OCI-M2 (cell line): Measurements from ENCODE around the gene AFAP1L1.

Source experiments
- DNase-seq: peaks from one replicate; lab custom pipeline; 2025; ENCODE audit not compliant: unreplicated experiment; lab: John Stamatoyannopoulos, UW

Gene AFAP1L1

DNA sequence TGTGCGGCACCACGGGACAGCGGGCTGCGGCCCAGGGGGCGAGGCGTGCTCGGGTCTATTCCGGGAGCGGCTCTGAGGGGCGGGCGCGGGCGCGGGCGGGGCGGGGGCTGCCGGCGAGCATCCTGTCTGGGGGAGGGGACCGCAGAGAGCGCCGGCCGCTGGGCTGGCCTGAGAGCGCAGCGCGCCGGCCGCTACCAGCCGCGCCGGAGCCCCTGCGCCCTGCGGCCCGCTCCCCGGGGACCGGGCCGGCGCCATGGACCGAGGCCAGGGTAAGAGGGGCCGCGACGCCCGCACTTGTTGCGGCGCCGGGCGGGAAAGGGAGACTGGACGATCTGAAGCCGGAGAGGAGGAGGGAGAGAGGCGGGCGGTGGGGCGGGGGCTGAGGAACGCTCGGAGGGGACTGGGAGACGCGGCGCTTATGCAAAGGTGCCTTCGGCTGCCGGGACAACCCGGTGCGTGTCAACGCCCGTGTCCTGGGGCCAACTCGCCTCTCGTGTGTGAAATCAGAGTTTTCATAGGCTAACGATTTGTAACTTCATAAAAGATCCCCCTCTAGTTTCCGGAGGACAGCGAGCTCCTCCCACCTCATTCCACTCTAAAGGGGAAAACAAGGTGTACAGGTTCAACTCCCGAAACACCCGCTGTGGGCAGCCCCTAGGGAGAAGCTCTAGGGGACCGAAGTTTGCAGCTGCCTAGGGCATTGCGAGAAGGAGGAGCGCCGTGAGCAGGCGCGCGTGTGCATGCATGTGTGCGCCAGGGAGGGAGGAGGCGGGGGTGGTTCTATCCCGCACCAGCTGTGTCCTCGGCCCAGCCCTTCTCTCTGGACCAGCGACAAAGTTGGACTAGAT lies at the start of gene AFAP1L1:
AFAP1L1 (plus strand) TSS at position 144 of the 848 bp plus-strand sequence; CDS start at position 254, 110 bp downstream.
- DNase-seq: no peak

DNA sequence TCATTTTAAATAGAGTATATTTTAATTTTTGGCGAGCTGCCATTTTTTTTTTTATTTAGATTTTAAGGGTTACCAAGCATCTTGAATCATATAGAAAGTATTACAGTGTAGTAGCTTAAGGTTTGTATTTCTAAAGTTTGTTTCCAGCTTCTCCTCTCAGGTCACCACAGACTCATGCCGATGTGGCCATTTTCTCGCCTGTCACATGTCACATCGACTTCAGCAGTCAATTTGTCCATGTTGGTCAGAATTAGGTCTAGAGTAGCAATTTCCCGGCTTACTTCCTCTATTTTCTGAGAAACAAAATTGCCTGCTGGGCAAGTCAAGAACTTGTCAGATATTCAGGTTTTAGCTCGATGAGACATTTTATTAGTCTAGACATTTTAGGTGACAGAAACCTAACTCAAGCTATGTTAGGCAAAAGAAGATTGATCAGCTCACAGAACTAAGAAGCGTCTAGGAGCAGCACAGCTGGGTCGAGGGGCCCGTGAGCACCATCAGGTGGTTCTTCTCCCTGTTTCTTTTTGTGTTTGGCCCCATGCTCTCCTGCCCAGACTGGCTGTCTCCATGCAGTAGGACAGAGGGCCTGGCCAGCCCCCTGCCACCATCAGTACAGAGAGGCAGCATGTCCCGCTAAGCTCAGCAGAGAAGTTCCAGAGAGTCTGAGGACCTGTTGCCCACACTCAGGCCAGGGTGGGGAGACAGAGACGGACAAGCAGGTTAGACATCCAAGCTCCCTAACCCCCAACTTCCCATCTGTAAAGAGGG lies 48.4 kb upstream of the AFAP1L1 start:
- no peak for DNase-seq

DNA sequence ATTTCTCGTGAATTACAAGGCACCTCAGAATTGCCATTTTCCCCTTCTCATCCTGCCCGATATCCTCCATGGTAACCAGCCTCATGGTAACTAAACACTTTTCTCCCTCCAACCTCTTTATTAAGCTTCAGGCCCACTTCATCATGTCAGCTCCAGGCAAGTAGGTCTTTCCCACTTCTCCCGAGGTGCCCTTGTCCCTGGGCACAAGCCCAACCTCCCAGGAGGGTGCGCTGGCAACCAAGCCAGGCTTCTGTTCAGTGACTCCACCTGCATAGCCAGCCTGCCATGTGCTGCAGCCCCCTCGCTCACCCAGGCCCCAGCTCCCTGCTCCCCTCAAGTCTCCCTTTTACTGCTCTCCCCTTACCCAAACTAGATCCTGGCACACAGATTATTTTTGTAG lies 47.4 kb upstream of the AFAP1L1 start:
- no peak for DNase-seq

DNA sequence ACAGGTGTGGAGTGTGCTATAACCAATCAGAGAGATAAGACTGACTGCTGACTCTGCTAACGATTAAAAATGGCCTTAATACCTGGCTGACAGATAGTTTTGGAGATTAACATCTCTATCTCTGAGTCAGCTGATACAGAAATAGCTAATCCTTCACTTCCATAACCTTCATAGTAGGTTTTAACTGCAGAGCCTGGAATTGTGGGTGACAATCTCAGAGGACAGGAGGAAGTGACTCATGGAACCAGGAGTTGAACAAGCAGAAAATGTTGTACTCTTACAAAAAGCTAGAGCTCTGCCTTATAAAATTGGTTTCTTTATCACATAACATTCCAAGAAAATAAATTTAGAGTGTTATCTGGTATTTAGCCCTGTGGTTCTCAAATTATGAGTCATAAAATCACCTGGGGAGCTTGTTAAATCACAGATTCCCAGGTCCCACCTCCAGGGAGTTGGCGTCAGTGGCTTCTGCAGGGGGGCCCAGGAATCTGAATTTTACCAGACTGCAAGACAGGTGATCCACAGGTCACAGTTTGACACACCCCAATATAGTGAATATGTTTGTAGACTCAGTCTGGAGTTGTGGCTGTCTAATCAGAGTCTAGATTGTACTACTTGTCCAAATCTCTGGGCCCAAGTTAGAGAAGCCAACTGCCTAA lies 44.4 kb upstream of the AFAP1L1 start:
- no peak for DNase-seq

DNA sequence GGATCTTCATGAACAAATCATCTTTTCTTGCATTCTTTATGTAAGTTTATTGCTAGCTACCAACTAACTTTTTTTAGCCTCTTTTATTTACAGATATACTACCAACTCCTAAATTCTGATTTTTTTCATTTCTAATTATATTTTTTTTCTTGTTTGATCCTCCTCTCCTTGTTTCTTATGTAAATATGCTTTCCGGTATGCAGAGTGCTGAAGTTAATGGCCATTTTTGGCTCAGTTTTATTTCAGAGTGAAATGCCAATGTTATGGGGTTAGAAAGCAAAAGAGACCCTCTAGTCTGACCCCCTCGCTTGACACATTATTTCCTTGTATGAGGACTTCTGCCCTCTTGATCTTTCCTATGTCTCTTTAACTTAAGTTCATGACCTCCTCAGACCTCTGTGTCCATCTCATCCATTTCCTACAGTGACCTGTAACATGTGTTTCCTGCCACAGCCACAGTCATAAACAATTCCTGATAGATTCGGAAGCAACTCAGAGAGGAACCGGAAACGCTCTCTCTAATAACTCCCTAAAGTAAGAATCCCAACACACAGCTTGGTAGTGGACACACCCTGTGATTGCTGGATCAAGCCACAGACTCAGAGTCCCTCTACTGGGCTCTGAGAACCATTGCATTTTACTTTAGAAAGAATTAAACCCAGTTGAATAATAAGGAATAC lies 42.9 kb upstream of the AFAP1L1 start:
- no peak for DNase-seq

DNA sequence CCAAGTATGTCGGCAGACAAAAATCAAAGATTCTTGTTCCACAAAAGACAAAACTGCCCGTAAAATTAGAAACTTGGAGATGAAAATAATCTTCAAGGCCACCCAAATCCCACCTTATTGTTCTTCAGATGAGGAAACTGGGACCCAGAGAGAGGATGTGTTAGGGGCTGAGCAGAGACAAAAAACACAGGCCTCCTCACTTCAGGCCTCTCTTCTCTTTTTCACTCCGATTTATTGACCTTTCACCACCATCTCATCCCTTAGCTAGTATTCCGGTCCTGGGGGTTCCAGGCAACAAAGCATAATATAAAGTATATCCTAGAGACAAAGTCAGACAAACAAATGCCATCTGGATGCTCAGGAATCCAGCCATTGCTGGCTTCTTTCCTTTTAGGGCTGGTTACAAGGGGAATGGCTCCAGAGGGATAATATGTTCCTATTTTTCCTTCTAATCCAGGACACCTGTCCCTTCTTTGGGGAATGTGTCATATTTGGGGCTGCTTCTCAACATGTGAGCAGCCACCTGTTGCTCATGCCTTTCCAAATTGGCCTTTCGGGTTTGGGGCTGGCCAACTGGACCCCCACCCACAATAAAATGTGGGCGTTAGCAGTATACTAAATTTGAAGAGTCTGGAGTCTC lies 42.2 kb upstream of the AFAP1L1 start:
- no peak for DNase-seq

DNA sequence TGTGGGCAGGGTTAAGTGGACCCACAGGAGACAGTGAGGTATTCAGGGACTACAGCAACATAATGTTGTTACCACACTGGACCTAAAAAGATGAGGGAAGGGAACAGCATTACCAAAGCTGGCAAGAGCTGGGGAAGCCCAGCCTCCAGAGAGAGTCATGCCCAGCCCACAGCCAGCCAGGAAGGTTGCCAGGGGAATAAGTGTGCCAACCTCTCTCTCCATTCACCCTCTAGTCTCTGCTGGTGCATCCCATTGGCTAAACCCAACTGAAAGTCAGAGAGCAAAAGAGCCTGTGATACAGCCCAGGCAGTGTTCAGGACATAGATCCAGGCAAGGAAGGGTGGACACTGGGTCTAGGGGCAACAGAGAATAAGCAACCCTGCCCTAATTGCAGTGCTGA lies 35.8 kb upstream of the AFAP1L1 start:
- no peak for DNase-seq

DNA sequence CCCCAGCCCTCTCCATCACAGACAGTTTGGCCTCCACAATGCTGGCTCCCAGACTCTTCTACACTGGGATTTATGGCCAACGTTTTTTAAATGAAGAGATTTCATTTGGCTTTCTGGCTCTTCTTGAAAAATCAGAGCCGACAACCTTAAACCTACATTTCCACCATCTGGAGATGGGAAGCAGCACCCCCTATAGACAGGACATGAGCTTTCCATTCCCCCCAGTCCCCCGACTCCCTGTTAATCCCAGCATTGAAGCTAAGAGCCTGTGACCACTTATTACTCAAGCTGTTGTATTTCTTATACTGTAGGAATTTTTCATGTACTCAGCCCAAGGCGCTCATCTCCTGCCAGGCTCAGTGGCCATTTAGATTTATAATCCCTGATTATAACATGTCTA lies 34.0 kb upstream of the AFAP1L1 start:
- no peak for DNase-seq

DNA sequence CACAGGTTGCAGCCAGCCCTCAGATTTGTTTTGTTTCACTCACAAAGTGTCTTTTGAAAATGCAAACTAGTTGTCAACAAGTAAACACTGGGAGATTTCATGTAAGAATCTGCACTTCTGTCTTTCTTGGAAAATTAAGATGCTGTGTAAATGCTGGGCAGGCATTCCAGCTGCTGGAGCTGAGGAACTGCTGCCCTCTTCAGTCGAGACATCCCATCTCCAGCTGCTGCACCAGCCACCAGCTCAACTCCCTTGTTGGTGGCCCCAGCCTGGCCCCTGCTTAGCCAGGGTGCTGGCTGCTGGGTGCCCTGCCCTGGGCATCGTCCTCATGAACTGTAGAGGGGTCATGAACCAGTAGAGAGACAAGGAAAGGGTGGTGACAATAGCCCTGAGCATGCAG lies 33.1 kb upstream of the AFAP1L1 start:
- no peak for DNase-seq

DNA sequence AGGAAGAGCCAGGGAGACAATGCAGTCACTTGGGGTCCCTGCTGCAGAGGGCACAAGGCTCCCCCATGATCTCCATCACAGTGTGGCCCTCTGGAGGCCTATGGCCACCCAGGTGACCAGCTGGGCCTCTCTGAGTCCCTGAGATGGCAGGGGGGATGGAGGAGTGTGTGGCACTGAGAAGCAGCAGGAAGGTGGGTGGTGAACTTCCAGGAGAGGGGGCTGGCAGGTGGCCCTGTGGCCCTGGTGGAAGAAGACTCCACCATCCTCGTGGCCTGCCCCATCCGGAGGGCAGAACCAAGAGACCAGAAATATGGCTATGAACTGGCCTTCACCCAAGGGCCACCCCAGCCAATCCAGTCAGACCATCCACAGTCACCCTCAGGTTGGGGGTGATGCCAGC lies 31.7 kb upstream of the AFAP1L1 start:
- no peak for DNase-seq

DNA sequence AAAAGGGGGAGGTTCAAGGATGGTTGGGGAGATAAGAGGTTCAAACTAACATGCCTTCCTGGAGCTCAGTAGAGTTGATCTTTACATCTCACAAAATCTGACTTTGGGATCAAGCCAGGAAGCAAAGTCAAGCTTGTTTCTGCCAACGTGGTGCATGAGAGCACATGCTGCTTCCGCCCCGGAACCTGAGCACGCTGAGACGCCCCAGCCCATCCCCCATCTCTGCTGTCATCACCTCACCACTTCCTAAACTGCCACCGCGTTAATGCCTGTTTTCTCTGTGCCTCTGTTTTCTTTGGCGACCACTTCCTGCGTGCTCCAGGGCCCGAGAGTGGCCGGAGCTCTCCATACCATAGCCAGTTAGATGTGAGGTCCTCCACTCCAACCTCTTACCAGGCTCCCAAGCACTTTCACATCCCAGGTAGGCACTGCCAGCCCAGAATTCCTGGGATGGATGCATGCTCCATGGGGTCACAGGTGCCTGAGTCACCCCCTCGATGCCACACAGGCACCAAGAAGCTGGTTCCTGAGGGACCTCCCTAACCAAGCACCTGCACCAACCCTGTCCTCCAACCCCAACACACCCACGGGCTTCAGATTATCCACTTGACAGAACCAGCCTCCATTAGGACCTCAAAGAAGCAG lies 31.2 kb upstream of the AFAP1L1 start:
- DNase-seq: no peak

DNA sequence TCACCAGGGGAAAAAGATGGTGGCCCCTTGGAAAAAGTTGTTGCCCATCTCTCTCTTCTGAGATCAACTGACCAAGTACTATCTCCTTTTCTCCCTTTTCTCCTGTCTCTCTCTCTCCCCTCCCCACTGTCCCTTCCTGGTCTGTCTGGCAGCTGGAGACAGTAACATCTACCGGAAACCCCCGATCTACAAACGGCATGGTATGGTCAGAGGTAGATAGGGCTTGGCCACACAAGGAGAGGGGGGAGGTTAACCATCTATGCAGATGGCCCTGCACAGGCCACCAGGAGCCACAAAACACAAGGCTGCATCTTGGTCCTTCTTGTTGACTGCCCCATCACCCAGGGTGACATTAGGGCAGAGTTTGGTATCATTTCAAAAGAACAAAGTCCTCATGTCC lies 29.3 kb upstream of the AFAP1L1 start:
- no peak for DNase-seq

DNA sequence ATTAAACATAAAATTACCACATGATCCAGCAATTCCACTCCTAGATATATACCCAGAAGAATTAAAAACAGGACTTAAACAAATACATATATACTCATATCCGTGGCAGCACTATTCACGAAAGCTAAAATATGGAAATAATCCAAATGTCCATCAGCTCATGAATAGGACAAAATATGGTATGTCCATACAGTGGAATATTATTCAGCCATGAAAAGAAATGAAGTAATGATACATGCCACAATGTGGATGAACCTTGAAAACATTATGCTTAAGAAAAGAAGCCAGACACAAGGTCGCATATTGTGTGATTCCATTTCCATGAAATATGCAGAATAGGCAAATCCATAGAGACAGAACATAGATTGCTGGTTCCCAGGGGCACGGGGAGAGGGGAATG lies 24.8 kb upstream of the AFAP1L1 start:
- DNase-seq: no peak

DNA sequence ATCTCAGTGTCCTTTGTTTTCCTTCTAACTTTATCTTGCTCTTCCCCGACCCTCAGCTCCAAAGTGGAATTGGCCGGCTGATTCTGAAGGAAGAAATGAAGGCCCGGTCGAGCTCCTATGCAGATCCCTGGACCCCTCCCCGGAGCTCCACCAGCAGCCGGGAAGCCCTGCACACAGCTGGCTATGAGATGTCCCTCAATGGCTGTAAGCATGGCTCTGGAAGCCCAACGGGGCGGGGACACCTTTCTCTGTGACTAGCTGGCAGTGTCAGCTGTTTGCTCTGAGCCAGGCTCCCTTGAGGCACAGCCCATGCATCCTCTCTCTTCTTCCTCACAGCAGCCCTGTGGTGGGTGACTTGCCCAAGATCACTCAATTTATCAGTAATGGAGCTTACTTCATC lies 23.9 kb upstream of the AFAP1L1 start:
- no peak for DNase-seq

DNA sequence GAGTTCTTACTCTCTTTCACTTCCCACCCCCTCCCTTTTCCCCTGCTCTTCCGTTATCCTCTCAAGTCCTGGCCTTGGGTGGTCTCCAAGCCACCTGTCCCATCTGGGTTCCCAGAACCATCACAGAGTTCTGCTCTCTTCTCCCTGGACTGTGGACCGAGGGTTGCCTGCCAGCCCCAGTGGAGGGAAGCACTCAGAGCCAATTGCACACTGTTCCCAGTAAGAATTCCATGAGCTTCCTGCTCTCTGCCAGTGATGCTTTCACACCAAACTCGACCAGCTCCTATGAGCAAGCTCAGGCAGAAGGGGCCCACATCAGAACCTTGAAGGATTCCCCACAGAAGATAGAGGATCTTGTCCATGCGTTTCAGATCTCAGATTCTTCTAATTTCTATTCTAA lies 20.1 kb upstream of the AFAP1L1 start:
- DNase-seq: no peak

DNA sequence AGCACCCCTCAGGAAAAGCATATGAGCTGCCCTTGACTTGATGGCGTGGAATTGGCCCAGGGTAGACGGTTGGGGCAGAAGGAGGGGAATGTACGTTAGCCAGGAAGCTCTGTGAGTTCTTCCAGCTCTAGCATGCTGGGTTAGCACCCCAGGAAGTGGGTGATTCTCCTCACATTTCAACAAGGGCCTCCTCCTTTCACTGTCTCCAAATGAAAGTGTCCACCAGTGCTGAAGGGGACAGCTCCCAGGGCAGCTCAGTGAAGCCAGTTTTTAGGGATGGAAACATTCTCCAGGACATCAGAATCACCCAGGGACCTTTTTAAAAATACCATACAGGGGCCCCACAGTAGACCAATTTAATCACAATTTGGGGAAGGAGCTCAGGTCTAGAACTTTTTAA lies 17.2 kb upstream of the AFAP1L1 start:
- DNase-seq: no peak

DNA sequence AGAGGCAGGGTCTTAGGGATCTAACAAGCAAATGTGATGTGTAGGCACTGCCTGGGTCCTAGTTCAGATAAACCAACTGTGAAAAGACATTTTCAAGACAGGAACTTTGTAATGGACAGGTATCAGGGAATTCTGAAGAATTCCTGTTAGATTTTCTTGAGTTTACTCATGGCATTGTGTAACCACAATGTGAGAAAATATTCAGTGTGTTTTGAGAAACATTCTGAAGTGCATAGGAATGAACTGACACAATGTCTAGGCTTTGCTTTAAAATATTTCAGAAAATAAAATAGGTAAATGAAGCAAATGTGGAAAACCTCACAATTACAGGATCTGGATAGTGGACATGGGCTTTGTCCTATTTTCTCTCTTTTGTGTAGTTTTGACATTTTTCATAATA lies 15.2 kb upstream of the AFAP1L1 start:
- no peak for DNase-seq

DNA sequence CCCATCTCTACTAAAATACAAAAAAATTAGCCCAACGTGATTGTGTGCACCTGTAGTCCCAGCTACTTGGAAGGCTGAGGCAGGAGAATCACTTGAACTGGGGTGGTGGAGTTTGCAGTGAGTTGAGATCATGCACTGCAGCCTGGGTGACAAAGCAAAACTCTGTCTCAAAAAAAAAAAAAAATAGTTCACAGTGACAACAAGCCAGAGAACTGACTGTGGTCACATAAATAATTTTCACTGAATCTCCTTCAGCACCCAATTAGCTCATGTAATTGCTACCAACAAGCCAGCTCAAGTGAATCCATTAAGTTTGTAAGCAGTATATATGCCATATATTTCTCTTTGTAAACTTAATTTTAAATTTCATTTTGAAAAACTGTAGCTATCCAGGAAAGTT lies 14.5 kb upstream of the AFAP1L1 start:
- DNase-seq: no peak

DNA sequence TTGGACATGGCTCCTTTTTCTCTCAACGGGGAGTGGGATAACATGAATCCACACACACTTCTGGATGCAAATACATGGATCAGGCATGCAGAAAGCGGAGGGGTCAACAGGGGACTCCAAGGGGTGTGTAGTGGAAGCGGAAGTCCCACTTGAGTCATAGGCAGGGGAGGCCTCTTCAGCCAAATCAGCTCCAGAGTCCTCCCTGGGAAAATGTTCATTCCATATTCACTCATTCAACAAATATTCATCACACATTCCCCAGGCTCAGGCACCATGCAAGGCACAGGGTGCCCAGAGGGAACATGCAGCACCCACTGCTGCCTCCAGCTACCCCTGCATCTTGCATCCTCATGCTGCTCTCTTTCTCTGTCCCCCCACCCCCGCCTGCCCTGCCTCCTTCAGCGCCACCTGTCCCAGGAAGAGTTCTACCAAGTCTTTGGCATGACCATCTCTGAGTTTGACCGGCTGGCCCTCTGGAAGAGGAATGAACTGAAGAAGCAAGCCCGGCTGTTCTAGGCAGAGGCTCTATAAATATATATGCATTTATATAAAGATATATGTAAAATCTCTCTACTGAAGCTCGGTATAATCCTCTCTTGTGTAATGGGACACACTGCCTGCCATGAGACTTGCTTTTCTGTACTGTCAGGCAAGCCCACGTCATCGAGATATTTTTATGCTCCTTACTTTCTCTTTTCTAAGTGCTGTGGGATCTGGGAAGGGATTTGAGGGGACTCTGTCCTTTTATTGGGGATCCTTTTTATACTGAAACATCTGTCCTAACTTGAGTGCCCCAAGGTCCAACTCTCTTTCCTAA lies 13.6 kb upstream of the AFAP1L1 start:
- DNase-seq: no peak

DNA sequence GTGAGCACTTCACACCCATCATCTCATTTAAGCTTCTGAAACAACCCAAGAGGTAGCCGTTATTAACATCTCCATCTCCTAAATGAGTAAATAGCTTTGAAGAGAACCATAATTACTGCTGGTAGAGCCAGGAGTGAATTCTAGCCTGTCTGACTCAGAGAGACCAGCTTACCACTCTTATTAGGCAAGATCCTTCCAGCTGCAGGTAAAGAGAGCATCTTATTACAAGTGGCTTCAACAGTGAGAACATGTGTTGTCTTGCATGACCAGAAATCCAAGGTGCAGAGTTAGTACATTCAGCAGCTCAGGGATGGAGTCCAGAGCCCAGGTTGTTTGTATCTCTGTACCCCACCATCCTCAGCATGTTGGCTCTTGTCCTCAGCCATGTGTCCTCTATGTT lies 10.9 kb upstream of the AFAP1L1 start:
- DNase-seq: no peak
